ENCODE measurements around the gene CACNB4.

The CACNB4 gene

GRCh38 chr2:151931756-151932155 is 167.1 kb downstream of the CACNB4 start:
- no peaks in the 10 kb centered on the region for H3K27me3 ChIP-seq (ENCODE audit: insufficient read depth, poor library complexity, severe bottlenecking)
- H3K4me1 ChIP-seq (ENCODE audit: insufficient read depth, poor library complexity, severe bottlenecking) = no peaks in the 10 kb centered on the region
- no peak overlapping the region for H3K27ac ChIP-seq (ENCODE audit: poor library complexity, severe bottlenecking)
- no peak for DNase-seq (ENCODE audit: low spot score)
- no peak for ATAC-seq (ENCODE audit: low read depth)
- H3K9me3 ChIP-seq (ENCODE audit: severe bottlenecking) = no peaks in the 10 kb centered on the region
- H3K36me3 ChIP-seq (ENCODE audit: low read depth) = no peaks in the 10 kb centered on the region
- H3K4me3 ChIP-seq (ENCODE audit: severe bottlenecking) = no peak overlapping the region
- no peak for TF ChIP-seq CTCF (IDR thresholded peaks at IDR 0.05; ENCODE audit: poor library complexity, severe bottlenecking)

GRCh38 chr2:151931030-151931611 is 167.7 kb downstream of the CACNB4 start:
- no peak for TF ChIP-seq CTCF (IDR thresholded peaks at IDR 0.05; ENCODE audit: poor library complexity, severe bottlenecking)
- DNase-seq (ENCODE audit: low spot score) (no peak), ATAC-seq (ENCODE audit: low read depth) (peak; percentile 17; the same call in 1 of the 3 replicates)
- Histone ChIP-seq H3K36me3 (ENCODE audit: low read depth) (no peaks in the 10 kb centered on the region), H3K27me3 (ENCODE audit: insufficient read depth, poor library complexity, severe bottlenecking) (no peaks in the 10 kb centered on the region), H3K27ac (ENCODE audit: poor library complexity, severe bottlenecking) (no peak overlapping the region), H3K4me1 (ENCODE audit: insufficient read depth, poor library complexity, severe bottlenecking) (no peaks in the 10 kb centered on the region), H3K4me3 (ENCODE audit: severe bottlenecking) (no peak overlapping the region), H3K9me3 (ENCODE audit: severe bottlenecking) (no peaks in the 10 kb centered on the region)

- H3K4me3 ChIP-seq (ENCODE audit: severe bottlenecking) = no peak overlapping the region
- no peak for DNase-seq (ENCODE audit: low spot score)
- H3K27me3 ChIP-seq (ENCODE audit: insufficient read depth, poor library complexity, severe bottlenecking) = no peaks in the 10 kb centered on the region
- no peaks in the 10 kb centered on the region for H3K4me1 ChIP-seq (ENCODE audit: insufficient read depth, poor library complexity, severe bottlenecking)
- no peaks in the 10 kb centered on the region for H3K9me3 ChIP-seq (ENCODE audit: severe bottlenecking)
- TF ChIP-seq CTCF (IDR thresholded peaks at IDR 0.05; ENCODE audit: poor library complexity, severe bottlenecking) = no peak
- H3K36me3 ChIP-seq (ENCODE audit: low read depth) = no peaks in the 10 kb centered on the region
- no peak overlapping the region for H3K27ac ChIP-seq (ENCODE audit: poor library complexity, severe bottlenecking)
- no peak for ATAC-seq (ENCODE audit: low read depth)
Observed at GRCh38 chr2:151930042-151930441, 168.8 kb downstream of the CACNB4 start.

GRCh38 chr2:151928380-151928779 is 170.5 kb downstream of the CACNB4 start:
- Histone ChIP-seq H3K27ac (ENCODE audit: poor library complexity, severe bottlenecking) (no peak overlapping the region), H3K27me3 (ENCODE audit: insufficient read depth, poor library complexity, severe bottlenecking) (no peaks in the 10 kb centered on the region), H3K36me3 (ENCODE audit: low read depth) (no peaks in the 10 kb centered on the region), H3K9me3 (ENCODE audit: severe bottlenecking) (no peaks in the 10 kb centered on the region), H3K4me3 (ENCODE audit: severe bottlenecking) (no peak overlapping the region), H3K4me1 (ENCODE audit: insufficient read depth, poor library complexity, severe bottlenecking) (no peaks in the 10 kb centered on the region)
- no peak for DNase-seq (ENCODE audit: low spot score)
- peak; percentile 36; the same call in 1 of the 3 replicates for ATAC-seq (ENCODE audit: low read depth)
- TF ChIP-seq CTCF (IDR thresholded peaks at IDR 0.05; ENCODE audit: poor library complexity, severe bottlenecking) = no peak

- Histone ChIP-seq H3K4me1 (ENCODE audit: insufficient read depth, poor library complexity, severe bottlenecking) (no peaks in the 10 kb centered on the region), H3K4me3 (ENCODE audit: severe bottlenecking) (no peak overlapping the region), H3K27ac (ENCODE audit: poor library complexity, severe bottlenecking) (no peak overlapping the region), H3K36me3 (ENCODE audit: low read depth) (no peaks in the 10 kb centered on the region), H3K27me3 (ENCODE audit: insufficient read depth, poor library complexity, severe bottlenecking) (no peaks in the 10 kb centered on the region), H3K9me3 (ENCODE audit: severe bottlenecking) (no peaks in the 10 kb centered on the region)
- no peak for TF ChIP-seq CTCF (IDR thresholded peaks at IDR 0.05; ENCODE audit: poor library complexity, severe bottlenecking)
- ATAC-seq (ENCODE audit: low read depth) (0 out of 3 replicates have a peak, but pooled peaks have one; percentile 40), DNase-seq (ENCODE audit: low spot score) (no peak)
Observed at GRCh38 chr2:151927501-151928221, 171.2 kb downstream of the CACNB4 start.
